ENCODE measurements around the gene PTPN12.

Gene PTPN12

DNA sequence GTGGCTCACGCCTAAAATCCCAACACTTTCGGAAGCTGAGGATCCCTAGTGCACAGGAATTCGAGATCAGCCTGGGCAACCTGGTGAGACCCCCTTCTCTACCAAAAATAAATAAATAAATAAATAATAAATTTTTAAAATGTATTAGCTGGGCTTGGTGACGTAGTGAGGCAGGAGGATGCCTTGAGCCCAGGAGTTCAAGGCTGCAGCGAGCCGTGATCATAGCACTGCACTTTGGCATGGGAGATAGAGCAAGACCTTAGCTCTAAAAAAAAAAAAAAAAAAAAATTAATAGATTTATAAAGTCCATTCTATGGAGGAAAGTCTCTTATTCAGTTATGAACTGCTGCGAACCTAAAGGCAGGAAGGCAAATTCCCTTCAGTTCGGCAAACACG lies 1.1 kb upstream of the PTPN12 start:
- H3K4me2 ChIP-seq (ENCODE audit: low read depth, low read length, poor library complexity, severe bottlenecking) = peak overlapping the region; percentile 68
- H3K9ac ChIP-seq (ENCODE audit: low read depth, low read length, poor library complexity, severe bottlenecking) = peak overlapping the region; percentile 71
- no peaks in the 10 kb centered on the region for H3K9me2 ChIP-seq (replicated peaks; ENCODE audit: low read depth, low read length)
- TF ChIP-seq CTCF (conservative IDR thresholded peaks at IDR 0.05; ENCODE audit: low read length) = no peak
- TF ChIP-seq EZH2phosphoT487 (IDR thresholded peaks at IDR 0.05; ENCODE audit: borderline replicate concordance) = no peak
- peaks cover 30% of the 10 kb centered on the region for H4K20me1 ChIP-seq (ENCODE audit: insufficient read depth, low read length, poor library complexity, severe bottlenecking)
- no peaks in the 10 kb centered on the region for H3K9me3 ChIP-seq (ENCODE audit: insufficient read depth, low read depth, low read length)
- H3K4me1 ChIP-seq (ENCODE audit: insufficient read depth, low read length, poor library complexity, severe bottlenecking) = peaks cover 22% of the 10 kb centered on the region
- peaks cover 36% of the 10 kb centered on the region for H3K79me2 ChIP-seq (ENCODE audit: insufficient read depth, low read length)
- peak overlapping the region; percentile 83 for H3K4me3 ChIP-seq (ENCODE audit: low read length, poor library complexity, severe bottlenecking)
- peak overlapping the region; percentile 94 for H2AFZ ChIP-seq (ENCODE audit: low read length)
- no peaks in the 10 kb centered on the region for H3K27me3 ChIP-seq (ENCODE audit: insufficient read depth, low read length, poor library complexity, severe bottlenecking)
- no peaks in the 10 kb centered on the region for H3K36me3 ChIP-seq (ENCODE audit: insufficient read depth, low read length)
- no peaks in the 10 kb centered on the region; the same call in 1 of the 2 replicates for H3F3A ChIP-seq (ENCODE audit: low read depth)

DNA sequence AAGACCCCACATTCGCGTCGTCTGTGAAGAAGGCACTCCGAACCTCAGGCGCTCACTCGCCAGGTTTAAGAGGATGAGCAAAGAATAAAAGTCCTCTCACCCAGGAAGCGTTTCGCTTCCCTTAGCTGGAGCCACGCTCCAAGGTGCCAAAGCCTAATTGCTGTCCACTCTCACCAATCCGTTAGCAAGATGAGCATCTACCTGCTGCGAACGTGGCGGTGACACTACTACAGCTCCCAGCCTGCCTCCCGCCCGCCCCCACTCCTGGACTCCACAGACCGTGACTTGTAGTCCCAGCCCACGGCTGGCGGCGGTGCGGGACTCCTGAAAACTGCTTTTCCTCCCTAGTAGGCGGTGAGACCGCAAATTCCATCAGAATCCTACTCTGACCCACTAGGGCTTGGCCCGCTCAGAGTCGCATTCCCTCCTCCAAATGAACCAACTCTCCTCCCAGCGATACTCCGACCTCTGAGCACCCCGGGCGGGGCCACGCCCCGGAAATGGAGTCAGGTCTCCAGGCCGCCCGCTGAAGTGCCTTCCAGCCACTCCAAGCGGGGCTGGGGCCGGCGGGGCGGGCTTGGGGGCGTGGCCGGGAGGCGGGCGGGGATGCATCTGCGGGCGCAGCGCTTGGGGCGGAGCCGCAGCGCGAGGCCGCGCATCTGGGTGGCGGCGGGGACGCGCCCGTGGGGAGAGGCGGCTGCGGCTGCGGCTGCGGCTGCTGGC lies 521 bp upstream of the PTPN12 start:
- H3K79me2 ChIP-seq (ENCODE audit: insufficient read depth, low read length) = peaks cover 41% of the 10 kb centered on the region
- no peak for TF ChIP-seq EZH2phosphoT487 (IDR thresholded peaks at IDR 0.05; ENCODE audit: borderline replicate concordance)
- TF ChIP-seq CTCF (conservative IDR thresholded peaks at IDR 0.05; ENCODE audit: low read length) = no peak
- peak overlapping the region; percentile 94 for H2AFZ ChIP-seq (ENCODE audit: low read length)
- no peaks in the 10 kb centered on the region for H3K9me2 ChIP-seq (replicated peaks; ENCODE audit: low read depth, low read length)
- H3K36me3 ChIP-seq (ENCODE audit: insufficient read depth, low read length) = no peaks in the 10 kb centered on the region
- peaks cover 25% of the 10 kb centered on the region for H3K4me1 ChIP-seq (ENCODE audit: insufficient read depth, low read length, poor library complexity, severe bottlenecking)
- no peaks in the 10 kb centered on the region for H3K27me3 ChIP-seq (ENCODE audit: insufficient read depth, low read length, poor library complexity, severe bottlenecking)
- H3F3A ChIP-seq (ENCODE audit: low read depth) = no peaks in the 10 kb centered on the region; the same call in 1 of the 2 replicates
- peak overlapping the region; percentile 83 for H3K4me3 ChIP-seq (ENCODE audit: low read length, poor library complexity, severe bottlenecking)
- peak overlapping the region; percentile 71 for H3K9ac ChIP-seq (ENCODE audit: low read depth, low read length, poor library complexity, severe bottlenecking)
- H3K4me2 ChIP-seq (ENCODE audit: low read depth, low read length, poor library complexity, severe bottlenecking) = peak overlapping the region; percentile 68
- peaks cover 31% of the 10 kb centered on the region for H4K20me1 ChIP-seq (ENCODE audit: insufficient read depth, low read length, poor library complexity, severe bottlenecking)
- H3K9me3 ChIP-seq (ENCODE audit: insufficient read depth, low read depth, low read length) = no peaks in the 10 kb centered on the region

DNA sequence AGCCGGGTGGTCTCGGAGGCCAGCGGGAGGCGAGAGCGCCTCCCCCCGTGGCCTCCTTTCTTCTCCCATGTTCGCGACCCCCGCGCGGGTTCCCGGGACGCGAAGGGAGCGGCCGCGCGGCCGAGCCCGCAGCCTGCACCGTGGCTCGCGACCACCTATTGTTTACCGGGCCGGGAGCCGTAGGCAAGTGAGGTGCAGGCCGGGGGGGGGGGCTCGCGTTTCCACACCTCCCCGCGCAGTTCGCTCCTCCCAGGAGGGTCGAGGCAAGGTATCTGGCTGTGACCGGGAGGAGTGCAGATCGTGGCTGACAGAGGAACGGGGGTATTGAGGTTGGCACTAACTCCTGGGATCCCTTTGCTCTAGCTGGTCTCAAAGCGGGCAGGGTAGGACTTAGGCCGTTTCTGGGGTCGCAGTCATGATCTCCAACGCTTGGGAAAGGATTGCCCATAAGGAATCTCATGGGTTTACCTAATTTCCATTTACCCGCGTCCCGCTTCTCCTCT lies 734 bp downstream of the PTPN12 start:
- peaks cover 53% of the 10 kb centered on the region for H3K79me2 ChIP-seq (ENCODE audit: insufficient read depth, low read length)
- H2AFZ ChIP-seq (ENCODE audit: low read length) = peak overlapping the region; percentile 83
- peak overlapping the region; percentile 83 for H3K4me3 ChIP-seq (ENCODE audit: low read length, poor library complexity, severe bottlenecking)
- no peaks in the 10 kb centered on the region for H3K27me3 ChIP-seq (ENCODE audit: insufficient read depth, low read length, poor library complexity, severe bottlenecking)
- H3K9me3 ChIP-seq (ENCODE audit: insufficient read depth, low read depth, low read length) = no peaks in the 10 kb centered on the region
- H3K4me1 ChIP-seq (ENCODE audit: insufficient read depth, low read length, poor library complexity, severe bottlenecking) = peaks cover 37% of the 10 kb centered on the region
- H3K36me3 ChIP-seq (ENCODE audit: insufficient read depth, low read length) = no peaks in the 10 kb centered on the region
- no peaks in the 10 kb centered on the region for H3F3A ChIP-seq (ENCODE audit: low read depth)
- peak overlapping the region; percentile 81 for H3K9ac ChIP-seq (ENCODE audit: low read depth, low read length, poor library complexity, severe bottlenecking)
- no peaks in the 10 kb centered on the region for H3K9me2 ChIP-seq (replicated peaks; ENCODE audit: low read depth, low read length)
- TF ChIP-seq CTCF (conservative IDR thresholded peaks at IDR 0.05; ENCODE audit: low read length) (no peak), EZH2phosphoT487 (IDR thresholded peaks at IDR 0.05; ENCODE audit: borderline replicate concordance) (no peak)
- H3K4me2 ChIP-seq (ENCODE audit: low read depth, low read length, poor library complexity, severe bottlenecking) = peak overlapping the region; percentile 95
- peaks cover 37% of the 10 kb centered on the region for H4K20me1 ChIP-seq (ENCODE audit: insufficient read depth, low read length, poor library complexity, severe bottlenecking)
